Tibial artery (tissue), 4 donors: ENCODE data around the gene SEPHS2.
"Not testable (repeated sequence)": the region's sequence is repeated elsewhere in the genome, so short reads cannot be mapped to it uniquely, and the experiment has no call there.

Experiments
- DNase-seq, 2 donors: peaks; one replicate each; pipeline ENCODE4 v3.0.0-alpha.2; 2019
- H3K27ac ChIP-seq, 2 donors: fragments of 200-600 bp; sonication (generic) in 1 of 2; 1 replicate in 1 of 2; 2 replicates in 1 of 2; pipeline ENCODE4 v1.5.1; 2018 to 2019; ENCODE audit warnings: mild to moderate bottlenecking in 1 of 2
- H3K27me3 ChIP-seq, 2 donors: fragments of 200-600 bp; sonication (generic) in 1 of 2; one replicate each; pipeline versions ENCODE4 v1.5.1 to v1.6.0; 2016 to 2019
- H3K36me3 ChIP-seq, 3 donors: fragments of 200-600 bp; sonication (generic) in 2 of 3; one replicate each; pipeline ENCODE4 v1.5.1; 2016 to 2019; ENCODE audit warnings: mild to moderate bottlenecking in 2 of 3
- H3K4me1 ChIP-seq, 4 donors: fragments of 200-600 bp; sonication (generic) in 2 of 4; 1 replicate in 3 of 4; 2 replicates in 1 of 4; pipeline ENCODE4 v1.5.1; 2016 to 2019
- H3K4me3 ChIP-seq, 2 donors: fragments of 200-600 bp; sonication (generic) in 1 of 2; 1 replicate in 1 of 2; 2 replicates in 1 of 2; pipeline ENCODE4 v1.5.1; 2018 to 2019; ENCODE audit warnings: mild to moderate bottlenecking in 2 of 2
- H3K9me3 ChIP-seq, 3 donors: fragments of 200-600 bp; sonication (generic) in 1 of 3; one replicate each; pipeline ENCODE4 v1.5.1; 2016 to 2019
- intact Hi-C: fragments of 100-400 bp; cut with DNase I; formaldehyde crosslinking; loops from one replicate; pipeline ENCODE4 v1.15.0; 2023; ENCODE audit warnings: low total_unique reads
- TF ChIP-seq, protein P1 (sequence below), 2 experiments: fragments of 200-600 bp in 1 of 2; fragments of 450-650 bp in 1 of 2; IDR thresholded peaks; one replicate each; pipeline ENCODE4 v1.5.1; 2017 to 2019; ENCODE audit warnings: antibody characterized with exemption in 2 of 2, mild to moderate bottlenecking in 1 of 2, moderate library complexity in 1 of 2

The SEPHS2 gene

GRCh38 chr16:30397056-30397455 is 48.6 kb downstream of the SEPHS2 start:
- no peak for DNase-seq
- TF ChIP-seq, protein P1, sequence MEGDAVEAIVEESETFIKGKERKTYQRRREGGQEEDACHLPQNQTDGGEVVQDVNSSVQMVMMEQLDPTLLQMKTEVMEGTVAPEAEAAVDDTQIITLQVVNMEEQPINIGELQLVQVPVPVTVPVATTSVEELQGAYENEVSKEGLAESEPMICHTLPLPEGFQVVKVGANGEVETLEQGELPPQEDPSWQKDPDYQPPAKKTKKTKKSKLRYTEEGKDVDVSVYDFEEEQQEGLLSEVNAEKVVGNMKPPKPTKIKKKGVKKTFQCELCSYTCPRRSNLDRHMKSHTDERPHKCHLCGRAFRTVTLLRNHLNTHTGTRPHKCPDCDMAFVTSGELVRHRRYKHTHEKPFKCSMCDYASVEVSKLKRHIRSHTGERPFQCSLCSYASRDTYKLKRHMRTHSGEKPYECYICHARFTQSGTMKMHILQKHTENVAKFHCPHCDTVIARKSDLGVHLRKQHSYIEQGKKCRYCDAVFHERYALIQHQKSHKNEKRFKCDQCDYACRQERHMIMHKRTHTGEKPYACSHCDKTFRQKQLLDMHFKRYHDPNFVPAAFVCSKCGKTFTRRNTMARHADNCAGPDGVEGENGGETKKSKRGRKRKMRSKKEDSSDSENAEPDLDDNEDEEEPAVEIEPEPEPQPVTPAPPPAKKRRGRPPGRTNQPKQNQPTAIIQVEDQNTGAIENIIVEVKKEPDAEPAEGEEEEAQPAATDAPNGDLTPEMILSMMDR (IDR thresholded peaks at IDR 0.05) = no peak
- Histone ChIP-seq H3K27me3 (no peaks in the 10 kb centered on the region), H3K4me1 (peaks cover 0 to 27% (median 26%) of the 10 kb centered on the region in 4 donors), H3K36me3 (peaks cover 0 to 17% (median 17%) of the 10 kb centered on the region in 3 donors), H3K4me3 (no peak overlapping the region), H3K27ac (no peak overlapping the region), H3K9me3 (no peaks in the 10 kb centered on the region)
- intact Hi-C loops = no loop called here

- H3K27me3 ChIP-seq, DNase-seq, H3K9me3 ChIP-seq, intact Hi-C loops, H3K27ac ChIP-seq: not testable (repeated sequence)
- peaks cover 0 to 27% (median 26%) of the 10 kb centered on the region in 4 donors for H3K4me1 ChIP-seq
- H3K36me3 ChIP-seq = peaks cover 0 to 17% (median 17%) of the 10 kb centered on the region in 3 donors
- peak overlapping the region; percentile 69 to 81 for H3K4me3 ChIP-seq
Measured at GRCh38 chr16:30396627-30397026, 49.0 kb downstream of the SEPHS2 start.

DNA sequence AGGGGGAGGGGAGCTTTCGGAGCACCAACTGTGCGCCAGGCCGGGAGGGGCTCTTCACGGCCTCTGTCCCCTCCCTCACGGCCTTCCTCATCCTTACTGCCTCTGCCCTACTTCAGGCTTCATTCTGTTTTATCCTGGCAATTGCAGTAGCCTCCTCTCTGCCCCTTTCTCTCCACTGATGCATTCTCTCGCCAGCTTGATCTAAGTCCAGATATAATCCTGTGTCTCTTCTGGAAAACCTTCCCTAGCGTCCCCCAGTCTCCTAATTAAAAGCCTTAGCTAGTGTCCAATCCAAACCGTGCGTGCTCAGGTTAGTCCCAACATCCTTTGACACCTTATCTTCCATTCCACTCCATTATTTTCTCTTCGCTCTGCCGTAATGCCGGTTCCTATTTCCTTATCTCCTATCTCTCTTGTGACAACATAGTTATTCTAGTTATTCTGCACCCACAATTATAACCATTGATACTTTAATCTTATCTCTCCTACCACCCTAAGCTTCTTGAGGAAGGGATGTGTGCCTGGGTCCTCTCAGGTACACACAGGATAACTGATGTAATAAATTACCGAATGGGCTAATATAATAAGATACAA is 49.6 kb downstream of the SEPHS2 start:
- peaks cover 0 to 17% (median 17%) of the 10 kb centered on the region in 3 donors for H3K36me3 ChIP-seq
- peak overlapping the region; percentile 69 to 81 for H3K4me3 ChIP-seq
- H3K27me3 ChIP-seq = no peaks in the 10 kb centered on the region
- intact Hi-C loops = loop anchor here (2.0 kb wide), 1 partner anchor 17 kb away; no protein-coding TSS in a partner anchor
- TF ChIP-seq, protein P1 (IDR thresholded peaks at IDR 0.05) = no peak
- peaks cover 0 to 27% (median 25%) of the 10 kb centered on the region in 4 donors for H3K4me1 ChIP-seq
- no peaks in the 10 kb centered on the region for H3K9me3 ChIP-seq
- peak overlapping the region; percentile 79 to 83 for H3K27ac ChIP-seq
- no peak for DNase-seq

- Histone ChIP-seq H3K4me1 (peaks cover 0 to 27% (median 23%) of the 10 kb centered on the region in 4 donors), H3K36me3 (peaks cover 0 to 17% (median 17%) of the 10 kb centered on the region in 3 donors), H3K4me3 (peak within 1 kb of the TSS; percentile 69 to 81), H3K27ac (peak within 1 kb of the TSS; percentile 79 to 83), H3K9me3 (no peaks in the 10 kb centered on the region), H3K27me3 (no peaks in the 10 kb centered on the region)
- TF ChIP-seq, protein P1 (IDR thresholded peaks at IDR 0.05) = peak; percentile 5 to 58
- DNase-seq = peak; percentile 82 to 92
- intact Hi-C loops = loop anchor here (2.0 kb wide), 1 partner anchor 17 kb away; no protein-coding TSS in a partner anchor
Measured at GRCh38 chr16:30395155-30395991, 50.3 kb downstream of the SEPHS2 start, which contains the start of gene ZNF48. Gene ZNF48, plus strand, starts transcription at chr16:30395420. Its CDS starts 375 bp downstream, at chr16:30395795.

GRCh38 chr16:30394592-30395154 is 51.0 kb downstream of the SEPHS2 start:
- TF ChIP-seq, protein P1 (IDR thresholded peaks at IDR 0.05) = no peak
- intact Hi-C loops = loop anchor here (2.0 kb wide), 1 partner anchor 16 kb away; no protein-coding TSS in a partner anchor
- peak overlapping the region; percentile 69 to 81 for H3K4me3 ChIP-seq
- no peaks in the 10 kb centered on the region for H3K9me3 ChIP-seq
- DNase-seq = no peak
- peaks cover 0 to 22% (median 19%) of the 10 kb centered on the region in 4 donors for H3K4me1 ChIP-seq
- no peaks in the 10 kb centered on the region for H3K27me3 ChIP-seq
- H3K27ac ChIP-seq = peak overlapping the region; percentile 79 to 83
- peaks cover 0 to 17% (median 17%) of the 10 kb centered on the region in 3 donors for H3K36me3 ChIP-seq
